K562 (cell line): Measurements from ENCODE around the gene ZNHIT2. TPM values are rescaled to one million over a fixed set of nuclear protein-coding genes. Genes with fewer than 3 reads are reported as not detected.
A peak's percentile ranks its signal among the peaks of the same experiment; 100 is the strongest.

Source experiments
- ATF6 ChIP-seq: sonication (generic); formaldehyde crosslinking; IDR thresholded peaks from 2 replicates; pipeline ENCODE4 v1.4.0; 2020; ENCODE audit warnings: mild to moderate bottlenecking, missing genetic modification reagents
- BRD4 ChIP-seq: fragments of 200-600 bp; sonication (generic); IDR thresholded peaks from 2 replicates; pipeline ENCODE4 v1.6.1; 2017; ENCODE audit warnings: inconsistent platforms
- CBX3 ChIP-seq, 2 experiments: IDR thresholded peaks; 1 replicate in 1 of 2; 2 replicates in 1 of 2; pipeline ENCODE4 v1.6.1; 2012; ENCODE audit warnings: inconsistent platforms in 2 of 2, low read length in 2 of 2, borderline replicate concordance in 1 of 2, control low read depth in 1 of 2
- E2F1 ChIP-seq: sonication (generic); formaldehyde crosslinking; IDR thresholded peaks from 2 replicates; pipeline ENCODE4 v1.8.1; 2023; ENCODE audit warnings: mild to moderate bottlenecking, missing genetic modification reagents, moderate library complexity
- HDGF ChIP-seq: fragments of 450-650 bp; IDR thresholded peaks from 2 replicates; pipeline ENCODE4 v1.6.1; 2016
- MAZ ChIP-seq, 2 experiments: fragments of 450-650 bp in 1 of 2; sonication (generic) in 1 of 2; formaldehyde crosslinking; IDR thresholded peaks in 1 of 2; conservative IDR thresholded peaks in 1 of 2; 2 replicates each; pipeline versions ENCODE4 v1.4.0 to v1.5.0; 2020; ENCODE audit warnings: mild to moderate bottlenecking in 1 of 2, missing genetic modification reagents in 1 of 2
- NFIC ChIP-seq: fragments of 450-650 bp; IDR thresholded peaks from 2 replicates; pipeline ENCODE4 v1.6.1; 2017; ENCODE audit warnings: mild to moderate bottlenecking, inconsistent platforms
- NR0B1 ChIP-seq: fragments of 450-650 bp; IDR thresholded peaks from one replicate; pipeline ENCODE4 v1.6.1; 2018; ENCODE audit warnings: mild to moderate bottlenecking, moderate library complexity; ENCODE audit not compliant: partially characterized antibody
- PREB ChIP-seq: sonication (generic); formaldehyde crosslinking; IDR thresholded peaks from 2 replicates; pipeline ENCODE4 v1.8.1; 2023; ENCODE audit warnings: mild to moderate bottlenecking, missing genetic modification reagents
- RB1 ChIP-seq: fragments of 450-650 bp; IDR thresholded peaks from 2 replicates; pipeline ENCODE4 v1.6.1; 2017; ENCODE audit warnings: low read depth, mild to moderate bottlenecking
- SPI1 ChIP-seq: IDR thresholded peaks from 2 replicates; pipeline ENCODE4 v1.6.1; 2011; ENCODE audit warnings: low read depth, low read length, control low read depth, borderline replicate concordance
- TARDBP ChIP-seq: fragments of 450-650 bp; IDR thresholded peaks from 2 replicates; pipeline ENCODE4 v1.6.1; 2016
- TBL1XR1 ChIP-seq, 2 experiments: IDR thresholded peaks; 2 replicates each; pipeline ENCODE4 v1.6.1; 2012; ENCODE audit warnings: improper control_type of control experiment in 2 of 2, low read length in 2 of 2, mild to moderate bottlenecking in 1 of 2
- YY1 ChIP-seq, 3 experiments: IDR thresholded peaks; 2 replicates each; pipeline ENCODE4 v1.6.1; 2011; ENCODE audit warnings: low read length in 2 of 3, mild to moderate bottlenecking in 2 of 3, moderate library complexity in 2 of 3, borderline replicate concordance in 1 of 3, control low read depth in 1 of 3, low read depth in 1 of 3; ENCODE audit not compliant: insufficient read depth in 3 of 3, insufficient replicate concordance in 2 of 3, control insufficient read depth in 1 of 3, insufficient read length in 1 of 3; ENCODE audit errors: extremely low read depth in 1 of 3
- ZBTB34 ChIP-seq: fragments of 250-450 bp; sonication (Bioruptor Pico); IDR thresholded peaks from 2 replicates; pipeline ENCODE4 v1.8.0; 2021; ENCODE audit warnings: mild to moderate bottlenecking, moderate library complexity
- ZC3H4 ChIP-seq: sonication (generic); formaldehyde crosslinking; IDR thresholded peaks from 2 replicates; pipeline ENCODE4 v1.9.0; 2021; ENCODE audit warnings: missing genetic modification reagents, borderline replicate concordance
- ZNF740 ChIP-seq, 3 experiments: fragments of 200-800 bp in 1 of 3; sonication (Bioruptor generic) in 1 of 3; sonication (generic) in 1 of 3; formaldehyde crosslinking in 1 of 3; IDR thresholded peaks; 2 replicates each; pipeline versions ENCODE4 v1.6.1 to v1.8.0; 2016 to 2022; ENCODE audit warnings: mild to moderate bottlenecking in 2 of 3, missing compliant biosample characterization in 2 of 3, missing genetic modification characterization in 2 of 3, missing genetic modification reagents in 1 of 3
- polyA plus RNA-seq, 8 experiments: library from polyadenylated mRNA; depleted of rRNA in 4 of 8; stranded (reverse) in 5 of 8; unstranded in 3 of 8; fragments of >200 nt; fragmentation: Nextera tagmentation in 2 of 8; fragmentation: Illumina TruSeq in 1 of 8; extraction: Ambion mirVana in 2 of 8; extraction: Trizol in 1 of 8; gene quantifications; 2 replicates each; pipeline versions ENCODE4 v1.2.1 to v1.2.3, GENCODE V29; 2011 to 2014; ENCODE audit warnings: inconsistent platforms in 1 of 8, missing spikeins in 1 of 8
- total RNA-seq, 7 experiments: library from RNA; depleted of rRNA in 6 of 7; stranded (reverse); fragments of >200 nt in 6 of 7; fragmentation: Illumina TruSeq in 2 of 7; extraction: Trizol in 2 of 7; gene quantifications; 2 replicates each; pipeline versions ENCODE4 v1.2.1 to v1.2.3, GENCODE V29; 2011 to 2021; ENCODE audit warnings: low replicate concordance in 1 of 7

Gene ZNHIT2
- total and polyA plus RNA-seq, 9 of the 15 experiments (the other 6 are each of a cell fraction or from before 2014, with no cell fraction given): 0.08 to 39.0 (median 2.5) TPM

GRCh38 chr11:65132988-65133700, 15.6 kb upstream of the ZNHIT2 start (continued):
- TF ChIP-seq NR0B1 (no peak), TARDBP (peak; percentile 14; the same call in 1 of the 2 replicates), YY1 (IDR thresholded peaks at IDR 0.05; ENCODE audit: borderline replicate concordance in 1 of 3, control insufficient read depth in 1 of 3, extremely low read depth in 1 of 3, insufficient read depth in 3 of 3, insufficient read length in 1 of 3, insufficient replicate concordance in 2 of 3, low read depth in 1 of 3, low read length in 2 of 3) (peak in 1 of 3 experiments; percentile 41), BRD4 (no peak), ZBTB34 (CRISPR knock-in tag) (no peak), NFIC (0 out of 2 replicates have a peak, but pooled peaks have one; percentile 4), CBX3 (IDR thresholded peaks at IDR 0.05; ENCODE audit: borderline replicate concordance in 1 of 2, low read length in 2 of 2) (no peak), RB1 (0 out of 2 replicates have a peak, but pooled peaks have one; percentile 36), SPI1 (peak; percentile 84; the same call in 1 of the 2 replicates), ZC3H4 (CRISPR knock-in tag) (no peak), TBL1XR1 (IDR thresholded peaks at IDR 0.05; ENCODE audit: low read length in 2 of 2) (no peak), ATF6 (CRISPR knock-in tag) (0 out of 2 replicates have a peak, but pooled peaks have one; percentile 34), MAZ (CRISPR knock-in tag; conservative IDR thresholded peaks at IDR 0.05 in 1 of 2, IDR thresholded peaks at IDR 0.05 in 1 of 2) (peak in 1 of 2 experiments; percentile 47; a peak in 1 of 4 replicates), ZNF740 (CRISPR knock-in tag; IDR thresholded peaks at IDR 0.05) (peak; percentile 46; the same call in 1 of the 2 replicates), ZNF740 (tag; IDR thresholded peaks at IDR 0.05) (no peak), HDGF (no peak), E2F1 (CRISPR knock-in tag) (no peak), PREB (CRISPR knock-in tag) (no peak)
